ENCODE measurements around the gene ZFHX3.

The ZFHX3 gene

DNA sequence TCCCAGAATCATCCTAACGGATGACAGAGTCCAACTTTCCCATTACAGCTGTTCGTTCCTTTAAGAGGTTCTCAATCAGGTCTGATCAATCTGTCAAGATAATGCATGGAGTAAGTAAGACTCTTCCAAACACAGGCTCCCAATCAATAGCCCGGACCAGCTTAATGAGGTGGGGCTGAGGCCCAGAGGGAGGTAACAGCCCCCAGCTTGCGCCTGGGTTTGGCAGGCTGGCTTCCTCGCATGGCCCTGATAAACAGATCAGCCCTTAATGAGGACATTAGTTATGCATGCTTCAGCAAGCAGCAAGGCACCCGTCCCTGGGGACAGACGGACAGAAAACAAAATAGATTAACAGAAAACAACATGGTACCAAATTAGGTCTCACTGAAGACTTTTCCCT is 145.7 kb downstream of the ZFHX3 start:
- DNase-seq (ENCODE audit: low read depth in 2 of 2), result no peak

DNA sequence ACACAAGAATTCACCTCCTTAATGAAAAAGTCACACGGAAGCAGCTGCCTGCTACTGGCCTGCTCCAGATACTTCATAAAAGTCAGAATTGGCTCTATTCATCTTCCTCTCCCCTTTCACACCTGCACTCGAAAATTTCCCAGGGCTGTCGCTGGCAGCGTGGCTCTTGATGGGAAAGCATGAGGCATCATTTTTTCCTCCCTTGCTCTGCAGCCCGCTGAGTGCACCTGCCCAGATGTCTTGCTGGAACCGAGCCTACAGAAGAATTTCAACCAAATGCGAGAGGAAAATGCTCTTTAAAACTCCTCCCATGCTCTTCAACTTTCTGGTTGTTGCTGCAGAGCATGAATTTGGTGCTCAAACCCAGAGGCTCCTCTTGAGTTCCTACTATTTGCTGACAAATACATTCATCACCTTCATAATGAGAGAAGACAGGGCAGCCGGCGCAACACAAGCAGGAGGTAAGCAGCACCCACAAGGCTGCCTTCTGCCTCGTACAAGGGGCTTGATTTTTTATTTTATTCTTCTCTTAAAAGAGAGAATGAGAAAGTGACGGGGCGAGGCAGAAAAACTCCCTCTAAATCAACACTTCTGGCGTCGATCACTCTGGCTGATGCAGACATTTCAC is 146.8 kb downstream of the ZFHX3 start:
- no peak for DNase-seq (ENCODE audit: low read depth in 2 of 2)

DNA sequence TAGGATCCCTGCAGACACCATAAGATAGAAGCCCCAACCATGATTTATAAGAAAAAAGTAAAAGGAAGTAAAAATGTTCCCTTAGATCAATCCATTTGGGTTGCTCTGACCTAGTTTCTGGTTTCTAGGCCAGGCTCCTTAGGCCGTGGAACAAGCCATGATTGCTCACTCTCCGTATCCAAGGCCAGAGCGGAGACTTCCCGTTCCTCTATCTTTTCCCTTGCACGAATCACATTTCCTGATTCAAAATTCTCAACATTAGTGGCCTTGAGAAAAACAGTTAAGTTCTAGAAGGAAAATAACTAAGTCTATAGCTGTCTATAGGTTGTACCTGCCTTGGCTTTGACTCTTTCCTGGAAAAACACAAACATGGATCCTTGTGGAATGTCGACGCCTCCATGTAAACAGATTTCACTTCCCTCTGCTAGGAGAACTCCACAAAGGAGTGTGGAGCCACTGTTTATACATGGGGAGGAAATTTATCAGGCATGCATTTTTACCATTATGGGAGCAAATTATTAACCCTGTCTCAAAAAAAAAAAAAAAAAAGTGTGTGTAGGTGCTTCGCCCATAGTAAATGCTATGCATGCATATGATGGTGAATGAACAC is 149.6 kb downstream of the ZFHX3 start:
- no peak for DNase-seq (ENCODE audit: low read depth in 2 of 2)

DNA sequence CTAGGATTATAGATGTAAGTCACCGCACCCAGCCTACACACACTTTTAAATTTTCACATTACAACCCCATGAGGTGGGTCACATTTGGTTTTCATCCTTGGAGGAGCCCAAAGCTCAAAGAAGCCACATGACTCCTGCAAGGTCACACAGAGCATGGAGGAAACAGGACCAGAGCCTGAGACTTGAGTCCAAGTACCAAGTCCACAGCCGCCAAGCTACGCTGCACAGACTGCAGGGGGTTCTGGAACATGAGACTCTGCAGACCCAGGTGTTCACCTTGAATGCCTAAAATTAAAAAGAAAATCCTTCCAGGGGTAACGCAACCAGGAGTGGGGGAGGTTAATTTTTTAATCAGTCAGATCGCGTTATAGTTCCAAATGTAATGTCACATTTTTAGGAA is 150.2 kb downstream of the ZFHX3 start:
- no peak for DNase-seq (ENCODE audit: low read depth in 2 of 2)

DNA sequence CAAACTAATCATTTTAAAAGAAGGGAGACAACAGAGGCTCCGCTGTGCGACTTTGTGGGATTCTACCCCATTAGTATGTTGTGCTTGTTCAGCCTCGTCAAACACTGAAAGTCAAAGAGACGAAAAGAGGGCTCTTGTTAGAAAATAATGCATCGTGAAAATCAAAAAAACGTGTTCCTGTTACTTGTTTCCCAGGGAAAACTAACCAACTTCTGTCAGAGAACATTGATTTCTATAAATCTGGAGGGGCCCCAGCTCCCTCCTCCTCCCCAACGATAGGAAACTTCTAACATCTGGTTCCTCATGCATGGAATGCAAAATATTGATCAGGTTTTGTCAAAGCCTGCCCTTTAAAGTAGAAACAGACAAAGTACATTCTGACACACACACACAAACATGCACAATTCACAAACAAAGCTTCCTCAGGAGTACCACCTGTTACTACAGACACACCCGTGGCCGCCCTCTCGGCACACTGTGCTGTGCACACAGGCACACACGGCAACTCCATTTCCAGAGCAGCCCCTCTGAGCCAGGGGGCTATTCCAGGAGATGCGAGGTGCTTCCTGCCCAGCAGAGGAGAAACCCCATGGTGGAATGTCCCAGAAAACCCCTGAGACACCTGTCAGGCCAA is 151.3 kb downstream of the ZFHX3 start:
- DNase-seq (ENCODE audit: low read depth in 2 of 2), result no peak

DNA sequence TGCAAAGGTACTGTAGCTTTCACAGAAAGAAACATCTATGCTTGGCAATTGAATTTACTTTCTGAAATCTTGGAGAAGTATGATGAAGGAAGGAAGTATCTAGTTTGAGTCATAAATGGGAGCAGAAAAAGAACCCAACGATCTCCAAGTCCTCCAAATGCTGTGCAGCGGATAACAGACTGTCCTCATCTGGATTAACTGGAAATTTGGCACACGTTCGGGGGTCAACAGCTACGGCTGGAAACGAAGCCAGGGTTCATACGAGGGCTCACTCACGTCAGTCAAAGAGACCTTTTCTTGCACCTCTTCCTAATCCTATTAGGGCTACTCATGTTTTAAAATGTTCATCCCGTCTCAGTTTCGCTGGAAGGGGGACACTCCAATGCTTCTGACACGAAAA is 152.0 kb downstream of the ZFHX3 start:
- DNase-seq (ENCODE audit: low read depth in 2 of 2), result no peak

DNA sequence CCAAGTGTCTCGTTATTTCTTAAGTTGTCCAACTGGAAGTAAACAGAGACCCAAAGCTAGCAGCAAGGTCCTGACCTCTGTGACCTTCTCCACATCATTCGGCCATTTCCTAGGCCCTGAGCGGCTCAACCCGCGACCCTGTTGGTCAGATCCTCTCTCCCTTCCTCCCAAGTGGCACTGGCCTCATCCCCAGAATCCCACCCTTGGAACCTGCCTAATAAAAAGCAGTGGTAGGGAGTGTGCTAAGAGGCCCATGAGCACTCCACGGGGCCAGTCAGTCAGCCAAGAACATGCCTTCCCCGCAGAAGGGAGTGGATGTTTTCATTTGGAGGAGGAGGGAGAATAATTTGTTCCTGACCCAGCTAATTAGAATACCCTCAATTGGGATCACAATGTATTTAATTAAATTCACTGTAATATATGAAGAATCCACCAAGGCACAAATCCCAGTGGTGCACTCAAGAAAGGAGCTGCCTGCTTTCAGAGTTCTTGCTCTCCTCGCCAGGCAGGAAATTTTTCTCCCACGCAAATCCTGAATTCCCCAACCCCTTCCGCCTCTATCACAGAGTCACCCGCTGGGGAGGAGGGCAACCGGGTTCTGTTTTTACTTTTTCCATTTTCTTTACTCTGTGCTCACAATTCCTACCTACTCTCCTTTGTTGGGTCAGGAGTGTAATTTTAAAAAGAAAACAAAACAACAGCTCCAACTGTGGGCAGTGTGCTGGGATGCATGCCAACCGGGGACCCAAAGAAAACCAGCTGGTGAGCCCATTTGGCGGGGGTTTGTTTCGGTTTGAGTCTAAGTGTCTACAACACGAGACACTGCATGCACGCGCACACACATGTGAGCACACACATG is 153.4 kb downstream of the ZFHX3 start:
- no peak for DNase-seq (ENCODE audit: low read depth in 2 of 2)

DNA sequence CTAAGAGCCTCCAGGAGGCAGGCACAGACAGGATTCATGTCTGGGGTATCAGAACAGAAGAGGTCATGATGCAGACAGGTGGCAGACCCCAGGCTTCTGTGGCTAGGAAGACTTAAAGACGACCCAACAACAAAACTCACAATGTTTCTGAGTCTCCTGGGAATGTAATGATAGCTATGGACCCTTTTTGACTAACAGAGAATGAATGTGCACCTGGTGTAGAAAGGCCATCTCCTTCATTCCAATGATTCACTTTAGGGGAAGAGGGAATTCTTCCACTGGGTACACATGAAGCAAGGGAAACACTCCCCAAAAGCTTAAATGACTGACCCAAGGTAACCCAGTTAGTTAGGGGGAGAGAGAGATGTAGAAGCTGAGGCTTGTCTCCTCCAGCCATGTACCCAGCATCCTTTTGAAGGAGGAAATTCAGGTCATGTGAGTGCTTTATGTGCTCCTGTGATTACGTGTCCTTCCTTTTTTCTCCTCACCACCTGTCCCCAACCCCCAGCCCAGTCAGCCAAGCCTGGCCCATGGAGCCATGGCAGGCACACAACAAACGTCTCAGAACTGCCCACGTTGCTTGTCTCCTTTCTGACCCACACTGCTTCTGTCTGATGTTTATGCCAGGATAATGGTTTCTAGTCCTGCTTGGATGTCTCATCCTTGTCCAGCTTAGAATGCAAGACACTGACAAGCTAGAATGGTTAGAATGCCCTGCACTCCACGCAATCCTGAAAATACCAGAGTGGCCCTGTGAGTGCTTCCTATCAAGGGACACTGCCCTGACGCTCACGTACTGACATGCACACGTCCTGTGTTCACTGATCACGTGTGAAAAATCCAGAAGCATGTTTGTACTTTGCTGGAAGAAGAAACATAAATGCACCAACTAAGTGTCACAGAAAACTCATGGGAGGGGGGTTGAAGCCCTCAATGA is 156.4 kb downstream of the ZFHX3 start:
- no peak for DNase-seq (ENCODE audit: low read depth in 2 of 2)

DNA sequence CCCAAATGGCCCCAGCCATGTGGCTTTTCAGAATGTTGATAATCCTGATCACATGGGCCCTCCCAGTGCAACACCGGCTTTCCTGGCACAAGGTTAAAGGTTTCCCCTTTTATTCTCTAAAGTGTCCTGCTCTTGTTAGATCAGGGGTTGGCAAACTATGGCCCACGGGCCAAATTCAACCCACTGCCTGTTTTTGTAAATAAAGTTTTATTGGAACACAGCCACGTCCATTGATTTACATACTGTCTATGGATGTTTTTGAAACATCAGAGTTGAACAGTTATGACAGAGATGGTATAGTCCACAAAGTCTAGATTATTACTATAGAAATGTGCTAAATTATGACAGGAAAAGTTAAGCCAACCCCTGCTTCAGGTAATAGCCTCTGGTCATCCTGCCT is 157.3 kb downstream of the ZFHX3 start:
- no peak for DNase-seq (ENCODE audit: low read depth in 2 of 2)

DNA sequence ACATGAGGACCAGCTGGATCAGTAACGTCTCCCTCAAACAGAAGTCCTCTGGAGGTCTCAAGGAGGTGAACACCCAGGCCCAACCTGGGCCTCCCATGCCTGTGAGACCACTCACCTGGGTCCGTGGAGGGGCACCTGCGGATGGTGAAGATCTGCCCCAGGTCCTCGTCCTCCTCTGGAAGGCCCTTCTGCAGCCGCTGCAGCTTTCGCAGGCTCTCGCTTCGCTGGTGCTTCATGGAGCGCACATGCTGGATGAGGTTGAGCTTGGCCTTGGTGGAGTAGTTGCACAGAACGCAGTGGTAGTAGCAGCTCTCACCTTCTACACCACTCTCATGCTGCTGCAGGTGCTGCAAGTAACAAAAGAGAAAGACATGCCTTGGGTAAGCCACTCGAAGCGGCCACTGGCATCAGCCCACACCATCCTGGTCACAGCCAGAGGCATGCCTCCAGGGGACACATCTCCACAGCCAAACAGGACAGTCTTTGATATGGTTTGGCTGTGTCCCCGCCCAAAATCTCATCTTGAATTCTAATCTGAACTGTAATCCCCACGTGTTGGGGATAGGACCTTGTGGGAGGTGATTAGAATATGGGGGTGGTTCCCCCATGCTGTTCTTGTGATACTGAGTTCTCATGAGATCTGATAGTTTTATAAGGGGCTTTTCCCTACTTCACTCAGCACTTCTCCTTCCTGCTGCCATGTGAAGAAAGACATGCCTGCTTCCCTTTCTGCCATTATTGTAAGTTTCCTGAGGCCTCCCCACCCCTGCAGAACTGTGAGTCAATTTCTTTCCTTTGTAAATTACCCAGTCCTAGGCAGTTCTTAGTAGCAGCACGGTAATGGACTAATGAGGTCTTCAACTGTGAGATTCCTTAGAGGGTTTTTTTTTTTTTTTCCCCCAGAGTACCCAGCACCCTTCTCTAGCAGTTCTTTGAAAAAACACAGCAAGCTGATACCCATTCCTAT is 158.0 kb downstream of the ZFHX3 start:
- no peak for DNase-seq (ENCODE audit: low read depth in 2 of 2)

DNA sequence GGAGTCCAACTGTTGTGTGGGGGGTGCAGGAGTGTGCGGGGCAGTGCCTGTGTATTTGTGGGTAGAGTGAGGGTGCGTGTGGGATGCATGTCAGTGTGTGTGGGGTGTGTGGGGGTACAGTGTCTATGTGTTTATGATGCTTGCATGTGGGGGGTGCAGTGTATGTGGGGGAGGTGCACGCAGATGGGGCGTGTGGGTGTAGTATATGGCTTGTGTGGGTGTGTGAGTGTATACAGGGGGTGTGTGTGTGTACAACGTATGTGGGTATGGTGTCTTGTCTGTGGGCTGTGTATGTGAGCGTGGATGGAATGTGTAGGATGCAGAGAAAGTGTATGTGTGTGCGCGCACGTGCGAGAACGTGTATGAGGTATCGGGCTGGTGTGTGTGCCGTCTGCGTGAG is 160.4 kb downstream of the ZFHX3 start:
- DNase-seq (ENCODE audit: low read depth in 2 of 2), result no peak

DNA sequence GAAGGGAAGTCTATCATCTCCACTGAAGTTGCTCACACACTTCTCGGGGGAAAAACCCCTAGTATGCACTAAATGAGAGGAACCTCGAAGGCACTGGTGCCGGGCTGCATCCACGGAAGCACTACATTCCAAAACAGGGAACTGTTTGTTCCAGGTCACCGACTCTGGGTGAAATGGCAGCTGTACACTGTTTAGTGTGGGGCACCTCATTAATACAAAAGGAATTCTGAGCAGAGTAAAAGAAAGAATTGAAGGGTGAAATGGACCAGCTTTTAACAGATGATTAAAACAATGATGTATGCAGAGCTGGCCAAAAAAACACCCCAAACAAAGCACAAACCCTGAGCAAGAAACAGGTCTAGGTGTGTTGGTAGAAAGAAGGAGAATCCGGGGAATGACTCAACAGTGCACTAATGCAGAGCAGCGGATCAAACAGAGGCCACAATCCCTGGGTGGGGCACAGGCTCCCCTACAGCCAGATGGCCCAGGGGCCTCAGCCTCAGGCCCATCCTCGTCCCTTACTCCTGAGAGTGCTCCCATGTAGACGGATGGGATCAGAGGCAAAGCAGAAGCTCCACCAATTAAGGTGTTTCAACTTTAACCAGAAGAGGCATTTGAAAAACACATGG is 161.5 kb downstream of the ZFHX3 start:
- no peak for DNase-seq (ENCODE audit: low read depth in 2 of 2)

DNA sequence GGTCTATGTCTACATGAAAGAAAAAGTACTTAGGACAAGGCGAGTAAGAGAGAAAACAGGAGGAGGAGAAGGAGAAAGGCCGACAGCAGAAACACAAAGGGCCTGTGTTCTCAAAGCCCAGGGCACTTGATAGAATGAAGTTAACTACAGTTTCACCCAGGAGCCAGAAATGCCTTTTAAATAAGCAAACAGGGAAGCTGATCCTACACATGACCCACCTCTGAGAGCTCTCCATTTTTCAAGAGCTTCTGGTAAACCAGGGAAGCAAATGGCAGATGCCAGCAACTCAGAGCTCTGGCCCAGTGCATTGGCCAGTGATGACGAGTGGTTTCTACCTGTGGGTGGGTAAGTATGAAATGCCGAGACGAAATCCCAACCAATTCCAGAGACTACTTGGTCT is 163.4 kb downstream of the ZFHX3 start:
- DNase-seq (ENCODE audit: low read depth in 2 of 2), result no peak

DNA sequence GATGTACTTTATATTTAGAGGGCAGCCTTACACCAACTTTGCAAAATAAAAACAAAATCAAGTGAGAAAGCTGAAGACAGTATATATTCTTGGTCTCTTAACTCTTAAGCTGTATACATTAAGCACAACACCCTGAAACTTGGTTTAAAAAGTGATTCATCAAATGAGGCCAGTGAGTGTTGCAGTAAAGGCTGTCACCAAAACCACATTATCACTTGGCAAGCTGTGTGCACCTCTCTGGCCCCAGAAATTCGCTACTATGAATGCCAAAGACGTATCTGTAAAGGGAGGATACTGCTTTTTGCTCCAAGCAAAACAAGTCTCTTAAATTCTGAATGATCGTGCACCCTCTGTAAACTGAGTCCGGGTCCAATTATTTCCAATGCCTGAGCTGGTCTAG is 163.9 kb downstream of the ZFHX3 start:
- no peak for DNase-seq (ENCODE audit: low read depth in 2 of 2)

DNA sequence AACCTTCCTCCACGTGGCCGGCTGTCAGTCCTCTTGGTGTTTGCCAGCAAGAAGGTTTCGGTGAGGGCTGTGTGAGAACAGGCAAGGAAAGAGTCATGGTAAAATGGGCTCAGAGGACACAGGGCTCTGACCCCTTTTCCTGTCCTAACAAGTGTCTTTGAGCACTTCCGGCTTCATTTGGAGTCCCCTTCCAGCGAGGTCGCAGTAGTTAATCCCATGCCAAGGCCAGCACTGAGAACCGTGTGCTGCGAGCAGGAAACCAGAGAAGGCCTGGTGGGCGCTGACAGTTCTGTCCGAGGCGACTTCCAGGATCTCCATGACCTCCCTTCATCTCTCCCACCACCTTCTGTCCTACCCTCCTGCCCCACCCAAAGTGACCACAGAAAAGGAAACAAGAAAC is 168.1 kb downstream of the ZFHX3 start:
- no peak for DNase-seq (ENCODE audit: low read depth in 2 of 2)

DNA sequence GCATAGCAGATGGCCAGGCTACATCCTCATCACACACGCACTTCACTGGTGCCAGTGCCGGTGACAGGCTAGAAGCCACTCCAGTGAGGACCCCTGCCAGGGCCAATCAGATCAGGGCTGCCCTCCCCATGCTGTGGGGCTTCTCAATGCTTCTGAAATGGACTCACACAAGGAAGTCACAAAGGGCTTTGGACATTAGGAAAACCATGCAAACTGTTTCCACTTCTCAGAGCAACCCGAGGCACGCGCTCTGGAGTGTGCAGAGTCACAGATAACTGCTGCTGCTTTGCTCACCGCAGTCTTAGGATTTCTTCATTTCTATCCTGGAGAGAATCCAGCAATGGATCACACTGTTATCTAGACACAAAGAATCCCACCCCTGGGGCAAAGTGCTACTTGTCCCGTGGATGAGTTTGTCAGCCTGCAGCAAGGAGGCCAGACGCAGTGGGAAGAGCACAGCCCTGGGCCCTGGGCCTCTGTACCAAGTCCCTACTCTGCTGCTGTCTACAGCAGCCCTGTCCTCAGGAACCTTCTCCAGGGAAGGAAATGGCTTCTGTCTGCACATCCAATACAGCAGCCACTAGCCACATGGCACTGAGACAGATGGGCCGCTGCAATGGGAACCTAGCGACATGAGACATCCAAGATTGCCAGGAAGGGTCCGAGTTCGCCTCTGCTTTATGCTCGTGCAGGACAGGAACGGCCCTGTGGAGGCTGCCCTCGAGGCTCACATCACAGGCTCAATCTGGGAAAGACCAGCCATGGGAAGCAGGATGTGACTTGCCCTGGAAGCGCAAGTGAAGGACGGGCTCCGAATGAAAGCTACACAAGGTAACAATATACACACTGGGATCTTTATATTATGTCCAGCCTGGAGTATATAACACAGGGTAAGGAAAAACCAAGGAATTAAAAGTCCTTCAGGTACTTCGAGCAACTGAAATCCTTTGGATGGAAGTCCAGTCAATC is 169.3 kb downstream of the ZFHX3 start:
- DNase-seq (ENCODE audit: low read depth in 2 of 2), result no peak

DNA sequence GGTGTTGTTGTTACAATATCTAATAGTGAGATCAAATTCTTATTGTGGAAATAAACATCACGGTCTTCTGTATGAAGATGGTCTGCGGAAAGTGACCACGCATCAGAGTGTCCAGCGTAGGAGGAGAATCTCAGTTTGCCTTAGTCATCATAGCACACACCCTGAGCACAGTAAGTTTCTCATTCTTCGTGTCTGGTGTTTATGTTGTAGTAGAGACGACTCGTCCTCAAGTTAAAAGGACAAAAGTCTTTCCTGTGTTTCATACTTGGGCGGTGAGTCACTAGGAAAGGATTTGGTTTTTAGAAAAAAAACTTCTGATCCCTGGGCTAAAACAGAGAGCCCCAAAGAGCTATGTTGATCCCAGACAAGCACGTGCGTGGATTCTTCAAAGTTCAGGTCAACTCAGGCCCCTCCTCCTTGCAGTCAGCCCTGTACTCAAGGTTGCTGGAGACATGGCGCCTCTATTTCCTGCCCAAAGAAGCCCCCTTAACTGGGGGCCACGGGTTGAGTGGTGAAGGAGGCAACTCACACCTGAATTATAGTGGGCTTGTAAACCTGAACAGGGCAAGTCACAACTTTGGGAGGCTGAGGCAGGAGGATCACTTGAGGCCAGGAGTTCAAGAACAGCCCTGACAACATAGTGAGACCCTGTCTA is 170.4 kb downstream of the ZFHX3 start:
- no peak for DNase-seq (ENCODE audit: low read depth in 2 of 2)

DNA sequence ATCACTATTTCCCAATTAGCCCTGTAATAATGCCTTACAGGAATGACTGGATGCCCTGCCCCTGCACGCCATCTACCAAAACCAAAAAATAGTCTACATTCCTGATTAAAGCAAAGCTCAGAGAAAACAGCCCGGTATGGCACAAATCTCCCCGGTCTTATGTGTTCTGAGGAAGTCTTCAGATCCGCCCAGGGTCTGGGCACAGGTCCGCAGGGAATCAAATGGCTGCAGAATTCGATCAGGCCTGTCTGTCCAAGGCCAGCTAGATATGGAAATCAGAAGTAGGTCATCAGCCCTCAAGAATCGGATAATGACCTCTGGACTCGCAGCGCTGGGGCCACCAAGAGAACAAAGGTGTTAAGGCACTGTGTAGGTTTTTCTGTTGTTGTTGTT is 171.0 kb downstream of the ZFHX3 start:
- DNase-seq (ENCODE audit: low read depth in 2 of 2), result no peak
